GM23338 (cell line): Measurements from ENCODE around the gene C8G. TPM values are rescaled to one million over a fixed set of nuclear protein-coding genes. Genes with fewer than 3 reads are reported as not detected.

ENCODE experiments used
- ATAC-seq: fragments of 200-7000 bp; cut with Tn5 transposase; 3 replicates; pipeline ENCODE4 v1.9.1; 2020
- DNase-seq: peaks from one replicate; pipeline ENCODE4 v3.0.0-alpha.2; 2015; ENCODE audit warnings: low spot score
- H2AFZ ChIP-seq: fragments of 200-600 bp; sonication (generic); 2 replicates; pipeline ENCODE4 v1.8.0; 2016; ENCODE audit warnings: antibody characterized with exemption, mild to moderate bottlenecking, moderate library complexity
- H3F3A ChIP-seq: fragments of 200-600 bp; sonication (generic); replicated peaks from 2 replicates; pipeline ENCODE4 v1.8.0; 2017; ENCODE audit warnings: antibody characterized with exemption, mixed run types, low read depth
- H3K27ac ChIP-seq: fragments of 200-600 bp; sonication (generic); 2 replicates; pipeline ENCODE4 v1.6.1; 2016; ENCODE audit warnings: low read depth
- H3K27me3 ChIP-seq: fragments of 200-600 bp; sonication (generic); 2 replicates; pipeline ENCODE4 v1.8.0; 2016; ENCODE audit warnings: mild to moderate bottlenecking, mixed run types, moderate library complexity; ENCODE audit not compliant: insufficient read depth
- H3K36me3 ChIP-seq: fragments of 200-600 bp; sonication (generic); 2 replicates; pipeline ENCODE4 v1.8.0; 2016; ENCODE audit warnings: mild to moderate bottlenecking; ENCODE audit not compliant: insufficient read depth
- H3K4me1 ChIP-seq: fragments of 200-600 bp; sonication (generic); 2 replicates; pipeline ENCODE4 v1.8.0; 2016; ENCODE audit warnings: mild to moderate bottlenecking, moderate library complexity; ENCODE audit not compliant: insufficient read depth
- H3K4me2 ChIP-seq: fragments of 200-600 bp; sonication (generic); 2 replicates; pipeline ENCODE4 v1.7.1; 2017; ENCODE audit warnings: mixed run types
- H3K4me3 ChIP-seq: fragments of 200-600 bp; sonication (generic); 2 replicates; pipeline ENCODE4 v1.6.1; 2016; ENCODE audit warnings: mixed run types
- H3K79me2 ChIP-seq: fragments of 200-600 bp; sonication (generic); replicated peaks from 2 replicates; pipeline ENCODE4 v1.8.0; 2017; ENCODE audit warnings: mild to moderate bottlenecking; ENCODE audit not compliant: insufficient read depth
- H3K9me2 ChIP-seq: fragments of 200-600 bp; sonication (generic); 2 replicates; pipeline ENCODE4 v1.8.0; 2017; ENCODE audit not compliant: insufficient read depth
- H4K20me1 ChIP-seq: fragments of 200-600 bp; sonication (generic); replicated peaks from 2 replicates; pipeline ENCODE4 v1.8.0; 2017; ENCODE audit warnings: mild to moderate bottlenecking; ENCODE audit not compliant: insufficient read depth
- H3K27ac Mint-ChIP-seq: 2 replicates; pipeline ENCODE4 v1.8.0; 2020; ENCODE audit warnings: inconsistent platforms, mild to moderate bottlenecking, moderate library complexity, mixed read lengths
- H3K27me3 Mint-ChIP-seq: 3 replicates; pipeline ENCODE4 v1.8.0; 2022; ENCODE audit warnings: low read depth, mild to moderate bottlenecking, moderate library complexity, mixed read lengths, inconsistent platforms; ENCODE audit not compliant: insufficient read depth, poor library complexity
- H3K36me3 Mint-ChIP-seq: 3 replicates; pipeline ENCODE4 v1.8.0; 2021; ENCODE audit warnings: low read depth, mild to moderate bottlenecking, inconsistent platforms, moderate library complexity, mixed read lengths
- H3K4me1 Mint-ChIP-seq: 3 replicates; pipeline ENCODE4 v1.8.0; 2020; ENCODE audit warnings: mild to moderate bottlenecking, inconsistent platforms, mixed read lengths
- H3K4me3 Mint-ChIP-seq: 3 replicates; pipeline ENCODE4 v1.8.0; 2021; ENCODE audit warnings: moderate library complexity, mild to moderate bottlenecking, inconsistent platforms, mixed read lengths
- H3K9me3 Mint-ChIP-seq: 3 replicates; pipeline ENCODE4 v1.8.0; 2020; ENCODE audit warnings: moderate library complexity, mild to moderate bottlenecking, inconsistent platforms, mixed read lengths
- EZH2 ChIP-seq: fragments of 200-600 bp; sonication (generic); IDR thresholded peaks from one replicate; pipeline ENCODE4 v1.8.0; 2017; ENCODE audit warnings: antibody characterized with exemption, mild to moderate bottlenecking, low read depth; ENCODE audit not compliant: unreplicated experiment
- REST ChIP-seq: IDR thresholded peaks from one replicate; pipeline ENCODE4 v1.6.1; 2018; ENCODE audit warnings: antibody characterized with exemption; ENCODE audit not compliant: unreplicated experiment
- STAT1 ChIP-seq: IDR thresholded peaks from one replicate; pipeline ENCODE4 v1.6.1; 2016; ENCODE audit warnings: antibody characterized with exemption; ENCODE audit not compliant: unreplicated experiment
- ZNF331 ChIP-seq: fragments of 250-450 bp; sonication (Bioruptor Pico); IDR thresholded peaks from 2 replicates; pipeline ENCODE4 v1.5.0; 2020; ENCODE audit warnings: low read depth, mild to moderate bottlenecking, moderate library complexity
- polyA plus RNA-seq: library from polyadenylated mRNA; unstranded; fragments of >200 nt; fragmentation: Nextera tagmentation; extraction: Ambion mirVana; gene quantifications from 2 replicates; pipeline ENCODE4 v1.2.1, GENCODE V29; 2016
- total RNA-seq: library from RNA; depleted of rRNA; stranded (reverse); fragments of >200 nt; shearing (Covaris generic); gene quantifications from 2 replicates; pipeline ENCODE4 v1.2.3, GENCODE V29; 2014

C8G gene
- total and polyA plus RNA-seq, 2 experiments from 2014 or later, result not detected

DNA sequence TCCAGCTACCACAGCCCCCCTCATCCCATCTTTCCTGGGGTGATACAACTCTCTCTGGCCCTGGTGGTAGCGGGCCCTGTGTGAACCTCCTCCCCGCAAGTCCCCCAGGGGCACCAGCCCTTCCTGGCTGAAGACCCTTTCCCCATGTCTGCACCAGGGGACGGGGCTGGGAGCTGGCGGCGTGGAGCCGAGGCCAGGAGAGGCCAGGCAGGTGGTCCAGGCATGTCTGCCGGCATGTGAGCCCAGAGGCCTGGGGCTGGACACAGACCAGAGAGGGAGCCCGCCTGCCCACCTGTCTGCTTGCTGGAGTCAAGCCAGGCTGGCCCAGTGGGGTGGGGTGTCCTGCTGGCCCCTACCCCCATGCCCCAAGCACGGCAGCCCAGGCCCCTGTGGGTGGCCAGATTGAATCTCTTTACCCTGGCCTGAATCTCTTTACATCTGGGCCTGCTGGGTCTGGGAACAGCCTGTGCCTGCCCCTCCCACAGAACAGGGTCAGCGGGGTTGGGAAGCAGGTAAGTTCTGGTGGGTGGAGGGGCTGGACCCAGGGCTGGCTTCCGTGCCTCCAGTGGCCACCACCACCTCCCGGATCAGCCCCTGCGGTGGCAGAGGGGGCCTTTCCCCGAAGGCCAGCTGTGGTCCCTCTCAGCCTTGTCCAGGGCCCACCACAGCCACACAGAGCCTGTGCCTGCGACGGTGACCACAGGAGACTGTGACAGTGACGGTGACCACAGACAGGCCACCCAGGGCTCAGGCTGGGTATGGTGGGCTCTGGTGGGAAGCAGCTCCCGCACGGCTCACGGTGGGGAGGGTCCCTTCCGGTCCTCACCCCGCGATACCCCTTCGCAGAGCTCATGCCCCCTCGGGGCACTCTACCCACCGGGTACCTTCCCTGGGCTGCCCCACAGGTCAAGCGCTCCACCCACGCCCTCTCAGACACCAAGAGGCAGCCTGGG lies 14.1 kb downstream of the C8G start:
- DNase-seq, result no peak
- Mint-ChIP-seq H3K27ac (no peak overlapping the region), H3K27me3 (peaks cover 4% of the 10 kb centered on the region), H3K4me1 (no peaks in the 10 kb centered on the region; the same call in 2 of the 3 replicates), H3K36me3 (no peaks in the 10 kb centered on the region; the same call in 2 of the 3 replicates), H3K4me3 (no peak overlapping the region), H3K9me3 (peaks cover 4% of the 10 kb centered on the region; the same call in 2 of the 3 replicates)
- Histone ChIP-seq H3F3A (no peaks in the 10 kb centered on the region), H2AFZ (no peak overlapping the region), H3K4me1 (no peaks in the 10 kb centered on the region), H3K9me2 (0 out of 2 replicates have a peak, but pooled peaks cover 6% of the 10 kb centered on the region), H3K4me3 (no peak overlapping the region), H3K27ac (no peak overlapping the region), H3K4me2 (no peak overlapping the region), H3K36me3 (no peaks in the 10 kb centered on the region), H4K20me1 (no peaks in the 10 kb centered on the region), H3K27me3 (no peaks in the 10 kb centered on the region), H3K79me2 (no peaks in the 10 kb centered on the region)
- TF ChIP-seq STAT1, result no peak
- peak; percentile 31 for ATAC-seq

DNA sequence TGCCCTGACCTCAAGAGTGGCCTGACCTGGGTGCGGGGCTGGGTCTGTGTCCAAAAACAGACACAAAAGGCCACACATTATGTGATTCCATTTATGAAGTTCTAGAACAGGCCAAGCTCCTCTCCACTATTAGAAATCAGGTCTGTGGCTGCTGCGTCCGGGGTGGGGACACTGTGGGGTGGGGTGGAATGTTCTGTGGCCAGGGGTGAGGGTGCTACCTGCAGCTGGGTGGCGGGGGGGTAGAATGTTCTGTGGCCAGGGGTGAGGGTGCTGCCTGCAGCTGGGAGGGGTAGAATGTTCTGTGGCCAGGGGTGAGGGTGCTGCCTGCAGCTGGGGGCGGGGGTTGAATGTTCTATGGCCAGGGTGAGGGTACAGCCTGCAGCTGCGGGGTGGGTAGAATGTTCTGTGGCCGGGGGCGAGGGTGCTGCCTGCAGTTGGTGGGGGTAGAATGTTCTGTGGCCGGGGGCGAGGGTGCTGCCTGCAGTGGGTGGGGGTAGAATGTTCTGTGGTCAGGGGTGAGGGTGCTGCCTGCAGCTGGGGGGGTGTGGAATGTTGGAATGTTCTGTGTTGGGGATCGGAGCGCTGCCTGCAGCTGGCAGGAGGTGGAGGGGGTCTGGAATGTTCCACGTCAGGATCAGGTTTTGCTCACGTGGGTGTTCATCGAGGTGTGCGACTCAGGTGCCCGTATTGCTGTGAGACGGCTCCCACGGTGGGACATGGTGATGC lies 15.3 kb downstream of the C8G start:
- Mint-ChIP-seq H3K36me3 (no peaks in the 10 kb centered on the region; the same call in 2 of the 3 replicates), H3K27me3 (peaks cover 4% of the 10 kb centered on the region), H3K27ac (no peak overlapping the region; the same call in 1 of the 2 replicates), H3K4me1 (no peaks in the 10 kb centered on the region; the same call in 2 of the 3 replicates), H3K4me3 (no peak overlapping the region), H3K9me3 (peaks cover 4% of the 10 kb centered on the region; the same call in 2 of the 3 replicates)
- Histone ChIP-seq H3K9me2 (0 out of 2 replicates have a peak, but pooled peaks cover 6% of the 10 kb centered on the region), H3K36me3 (no peaks in the 10 kb centered on the region), H3K27me3 (no peaks in the 10 kb centered on the region), H3K79me2 (no peaks in the 10 kb centered on the region), H3F3A (no peaks in the 10 kb centered on the region), H3K4me1 (no peaks in the 10 kb centered on the region), H3K27ac (no peak overlapping the region), H2AFZ (no peak overlapping the region), H4K20me1 (no peaks in the 10 kb centered on the region), H3K4me2 (no peak overlapping the region), H3K4me3 (no peak overlapping the region)
- no peak for ATAC-seq
- DNase-seq, result no peak
- no peak for TF ChIP-seq EZH2

DNA sequence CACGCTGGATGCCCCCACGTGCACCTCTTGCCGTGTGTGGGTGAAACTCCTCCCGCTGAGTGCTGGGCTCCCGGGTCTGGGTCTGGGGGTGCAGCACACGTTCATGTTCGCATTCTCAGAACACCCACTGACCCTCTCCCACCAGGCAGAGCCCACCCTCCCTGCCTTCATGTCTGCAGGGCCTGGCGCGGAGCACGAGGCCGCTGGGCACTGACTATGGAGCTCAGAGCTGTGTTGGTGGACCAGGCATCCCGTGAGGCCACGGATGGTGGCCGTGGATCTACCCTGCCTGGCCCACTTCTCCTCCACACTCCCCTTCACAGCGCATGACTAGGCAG lies 15.9 kb downstream of the C8G start:
- H3K27ac Mint-ChIP-seq, result no peak overlapping the region
- Histone ChIP-seq H3K4me3 (no peak overlapping the region), H3K4me2 (no peak overlapping the region), H3K27ac (no peak overlapping the region), H2AFZ (no peak overlapping the region), H3K4me1 (peaks cover 4% of the 10 kb centered on the region; the same call in 1 of the 2 replicates), H3F3A (no peaks in the 10 kb centered on the region), H3K79me2 (no peaks in the 10 kb centered on the region), H3K36me3 (no peaks in the 10 kb centered on the region), H3K9me2 (0 out of 2 replicates have a peak, but pooled peaks cover 6% of the 10 kb centered on the region), H3K27me3 (no peaks in the 10 kb centered on the region), H4K20me1 (no peaks in the 10 kb centered on the region)
- DNase-seq, result no peak
- H3K4me1 Mint-ChIP-seq, result peaks cover 3% of the 10 kb centered on the region
- no peak overlapping the region for H3K4me3 Mint-ChIP-seq
- H3K9me3 Mint-ChIP-seq, result peaks cover 4% of the 10 kb centered on the region; the same call in 2 of the 3 replicates
- no peaks in the 10 kb centered on the region; the same call in 2 of the 3 replicates for H3K36me3 Mint-ChIP-seq
- H3K27me3 Mint-ChIP-seq, result peaks cover 7% of the 10 kb centered on the region
- ATAC-seq, result no peak
- no peak for TF ChIP-seq ZNF331
- no peak for TF ChIP-seq REST
